NCI-H2227 (cell line): Measurements from ENCODE around the gene TMEM164.

Source experiments
- DNase-seq: peaks from one replicate; lab custom pipeline; 2025; ENCODE audit not compliant: unreplicated experiment; lab: John Stamatoyannopoulos, UW

Gene TMEM164

GRCh38 chrX:110062919-110063318, 60.0 kb downstream of the TMEM164 start:
- DNase-seq = no peak

GRCh38 chrX:110066488-110067225, 63.7 kb downstream of the TMEM164 start:
- no peak for DNase-seq

- DNase-seq = no peak
These were observed 68.1 kb downstream of the TMEM164 start for GRCh38 chrX:110070970-110071369.

GRCh38 chrX:110081320-110081719, 78.4 kb downstream of the TMEM164 start:
- no peak for DNase-seq

- DNase-seq = no peak
These were observed 78.8 kb downstream of the TMEM164 start for GRCh38 chrX:110081740-110082139.

- DNase-seq = no peak
These were observed 79.2 kb downstream of the TMEM164 start for GRCh38 chrX:110082161-110082560.

GRCh38 chrX:110086162-110086915, 83.4 kb downstream of the TMEM164 start:
- no peak for DNase-seq

- no peak for DNase-seq
These were observed 84.1 kb downstream of the TMEM164 start for GRCh38 chrX:110086916-110087484.

GRCh38 chrX:110087485-110088356, 84.8 kb downstream of the TMEM164 start:
- no peak for DNase-seq

- no peak for DNase-seq
These were observed 86.9 kb downstream of the TMEM164 start for GRCh38 chrX:110089656-110090403.

- DNase-seq = no peak
These were observed 95.0 kb downstream of the TMEM164 start for GRCh38 chrX:110097920-110098319.

GRCh38 chrX:110103344-110103743, 100.4 kb downstream of the TMEM164 start:
- no peak for DNase-seq

- no peak for DNase-seq
These were observed 101.2 kb downstream of the TMEM164 start for GRCh38 chrX:110104078-110104477.

GRCh38 chrX:110108381-110108821, 105.5 kb downstream of the TMEM164 start:
- DNase-seq = no peak

- no peak for DNase-seq
These were observed 111.4 kb downstream of the TMEM164 start for GRCh38 chrX:110114260-110114776.

- no peak for DNase-seq
These were observed 113.4 kb downstream of the TMEM164 start for GRCh38 chrX:110116066-110116980.

GRCh38 chrX:110118530-110118929, 115.6 kb downstream of the TMEM164 start:
- DNase-seq = no peak

- DNase-seq = no peak
These were observed 116.6 kb downstream of the TMEM164 start for GRCh38 chrX:110119480-110119879.

- no peak for DNase-seq
These were observed 117.1 kb downstream of the TMEM164 start for GRCh38 chrX:110120025-110120424.
